IPS-15b (cell line): ENCODE data around the gene ATP1B2.
A peak's percentile ranks its signal among the peaks of the same experiment; 100 is the strongest.

Source experiments
- H3K27me3 ChIP-seq: one replicate; pipeline ENCODE4 v1.6.1; 2013; ENCODE audit warnings: low read length; ENCODE audit not compliant: control insufficient read depth, insufficient read depth
- H3K36me3 ChIP-seq: one replicate; pipeline ENCODE4 v1.6.1; 2013; ENCODE audit warnings: low read length; ENCODE audit not compliant: control insufficient read depth, insufficient read depth
- H3K4me1 ChIP-seq: one replicate; pipeline ENCODE4 v1.6.1; 2013; ENCODE audit warnings: mild to moderate bottlenecking, low read length; ENCODE audit not compliant: control insufficient read depth, insufficient read depth
- H3K4me3 ChIP-seq: one replicate; pipeline ENCODE4 v1.5.1; 2013; ENCODE audit warnings: low read depth, low read length
- H3K9ac ChIP-seq: one replicate; pipeline ENCODE4 v1.6.1; 2013; ENCODE audit warnings: low read depth, mild to moderate bottlenecking, low read length
- H3K9me3 ChIP-seq: one replicate; pipeline ENCODE4 v1.6.1; 2013; ENCODE audit warnings: mild to moderate bottlenecking, low read length; ENCODE audit not compliant: control insufficient read depth, insufficient read depth

The ATP1B2 gene

DNA sequence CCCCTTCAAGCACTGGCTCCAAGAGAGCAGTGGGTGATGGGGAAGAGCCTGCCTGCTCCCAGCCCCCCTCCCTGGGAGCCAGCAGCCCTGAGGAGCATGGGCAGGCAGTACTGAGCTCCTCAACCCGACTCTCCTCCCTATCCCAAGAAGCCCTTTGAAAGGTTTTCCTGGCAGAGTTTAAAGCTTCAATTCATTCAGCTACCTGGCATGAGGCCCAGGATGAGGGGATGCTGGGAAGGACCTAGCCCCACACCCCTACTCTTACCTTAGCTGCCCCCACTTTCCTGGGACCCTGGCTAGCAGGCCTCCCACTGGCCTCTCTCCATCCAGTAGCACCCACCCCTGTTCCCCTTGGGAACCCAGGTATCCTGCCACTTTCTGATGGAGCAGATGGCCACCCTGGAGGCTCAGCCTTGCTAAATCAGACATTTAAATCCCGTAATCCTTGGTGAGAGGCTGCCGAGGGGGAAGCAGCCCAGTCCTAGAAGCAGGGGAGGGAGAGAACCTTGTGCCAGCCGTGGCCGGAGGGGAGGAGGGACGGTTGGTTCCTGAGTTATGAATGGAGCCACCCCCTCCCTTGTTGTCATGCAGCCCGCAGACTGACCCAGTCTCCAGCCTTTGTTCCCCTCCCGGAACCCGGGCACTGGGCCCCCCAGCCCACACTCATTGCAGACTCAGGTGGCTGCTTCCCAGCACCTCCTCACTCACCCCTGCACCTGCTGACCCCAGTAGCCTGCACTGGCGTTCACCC is 17.1 kb downstream of the ATP1B2 start:
- H3K9ac ChIP-seq: no peak overlapping the region
- no peaks in the 10 kb centered on the region for H3K27me3 ChIP-seq
- H3K36me3 ChIP-seq: peaks cover 33% of the 10 kb centered on the region
- H3K4me3 ChIP-seq: no peak overlapping the region
- peaks cover 2% of the 10 kb centered on the region for H3K4me1 ChIP-seq
- no peaks in the 10 kb centered on the region for H3K9me3 ChIP-seq

DNA sequence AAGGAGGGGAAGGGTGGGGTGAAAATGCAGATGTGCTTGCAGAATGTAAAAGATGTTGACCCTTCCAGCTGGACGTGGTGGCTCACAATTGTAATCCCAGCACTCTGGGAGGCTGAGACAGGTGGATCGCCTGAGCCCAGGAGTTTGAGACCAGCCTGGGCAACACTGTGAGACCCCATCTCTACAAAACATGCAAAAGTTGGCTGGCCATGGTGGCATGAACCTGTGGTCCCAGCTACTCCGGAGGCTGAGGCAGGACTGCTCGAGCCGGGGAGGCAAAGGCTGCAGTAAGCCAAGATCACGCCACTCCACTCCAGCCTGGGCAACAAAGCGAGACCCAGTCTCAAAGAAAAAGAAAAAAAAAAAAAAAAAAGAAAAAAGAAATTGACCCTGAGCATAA is 17.8 kb downstream of the ATP1B2 start:
- Histone ChIP-seq H3K9ac (no peak overlapping the region), H3K4me1 (peaks cover 2% of the 10 kb centered on the region), H3K4me3 (no peak overlapping the region), H3K36me3 (peaks cover 35% of the 10 kb centered on the region), H3K27me3 (no peaks in the 10 kb centered on the region), H3K9me3 (no peaks in the 10 kb centered on the region)

- peaks cover 50% of the 10 kb centered on the region for H3K36me3 ChIP-seq
- no peaks in the 10 kb centered on the region for H3K27me3 ChIP-seq
Measured at GRCh38 chr17:7673239-7673638, 22.5 kb downstream of the ATP1B2 start.

GRCh38 chr17:7674934-7675333 is 24.2 kb downstream of the ATP1B2 start:
- H3K4me1 ChIP-seq: peaks cover 8% of the 10 kb centered on the region
- H3K4me3 ChIP-seq: no peak overlapping the region
- H3K9me3 ChIP-seq: no peaks in the 10 kb centered on the region
- peaks cover 38% of the 10 kb centered on the region for H3K36me3 ChIP-seq
- no peak overlapping the region for H3K9ac ChIP-seq
- no peaks in the 10 kb centered on the region for H3K27me3 ChIP-seq

More at GRCh38 chr17:7673239-7673638, 22.5 kb downstream of the ATP1B2 start:
- Histone ChIP-seq H3K9me3 (no peaks in the 10 kb centered on the region), H3K9ac (no peak overlapping the region), H3K4me3 (no peak overlapping the region), H3K4me1 (peaks cover 8% of the 10 kb centered on the region)

DNA sequence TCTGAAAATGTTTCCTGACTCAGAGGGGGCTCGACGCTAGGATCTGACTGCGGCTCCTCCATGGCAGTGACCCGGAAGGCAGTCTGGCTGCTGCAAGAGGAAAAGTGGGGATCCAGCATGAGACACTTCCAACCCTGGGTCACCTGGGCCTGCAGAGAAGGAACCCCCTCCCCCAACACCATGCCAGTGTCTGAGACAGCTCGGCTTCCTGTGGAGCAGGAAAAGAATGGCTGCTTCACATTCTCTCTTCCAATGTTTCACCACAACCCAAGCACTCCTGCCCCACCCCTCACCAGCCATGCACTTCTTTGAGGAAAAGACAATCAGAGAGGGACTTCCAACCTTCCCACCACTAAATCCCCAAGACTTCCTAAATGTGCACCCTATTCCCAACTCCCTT is 25.8 kb downstream of the ATP1B2 start:
- H3K27me3 ChIP-seq: no peaks in the 10 kb centered on the region
- H3K9ac ChIP-seq: no peak overlapping the region
- H3K4me1 ChIP-seq: peaks cover 8% of the 10 kb centered on the region
- H3K4me3 ChIP-seq: peak overlapping the region; percentile 33
- no peaks in the 10 kb centered on the region for H3K9me3 ChIP-seq
- H3K36me3 ChIP-seq: peaks cover 27% of the 10 kb centered on the region

GRCh38 chr17:7677388-7678067 is 26.8 kb downstream of the ATP1B2 start:
- Histone ChIP-seq H3K9me3 (no peaks in the 10 kb centered on the region), H3K4me1 (peaks cover 8% of the 10 kb centered on the region), H3K36me3 (peaks cover 22% of the 10 kb centered on the region), H3K9ac (peak overlapping the region; percentile 30), H3K4me3 (peak overlapping the region; percentile 33), H3K27me3 (no peaks in the 10 kb centered on the region)

GRCh38 chr17:7684851-7685532 is 34.3 kb downstream of the ATP1B2 start:
- Histone ChIP-seq H3K27me3 (no peaks in the 10 kb centered on the region), H3K9me3 (no peaks in the 10 kb centered on the region), H3K4me1 (peaks cover 10% of the 10 kb centered on the region), H3K36me3 (no peaks in the 10 kb centered on the region), H3K9ac (peak overlapping the region; percentile 95), H3K4me3 (peak overlapping the region; percentile 99)

DNA sequence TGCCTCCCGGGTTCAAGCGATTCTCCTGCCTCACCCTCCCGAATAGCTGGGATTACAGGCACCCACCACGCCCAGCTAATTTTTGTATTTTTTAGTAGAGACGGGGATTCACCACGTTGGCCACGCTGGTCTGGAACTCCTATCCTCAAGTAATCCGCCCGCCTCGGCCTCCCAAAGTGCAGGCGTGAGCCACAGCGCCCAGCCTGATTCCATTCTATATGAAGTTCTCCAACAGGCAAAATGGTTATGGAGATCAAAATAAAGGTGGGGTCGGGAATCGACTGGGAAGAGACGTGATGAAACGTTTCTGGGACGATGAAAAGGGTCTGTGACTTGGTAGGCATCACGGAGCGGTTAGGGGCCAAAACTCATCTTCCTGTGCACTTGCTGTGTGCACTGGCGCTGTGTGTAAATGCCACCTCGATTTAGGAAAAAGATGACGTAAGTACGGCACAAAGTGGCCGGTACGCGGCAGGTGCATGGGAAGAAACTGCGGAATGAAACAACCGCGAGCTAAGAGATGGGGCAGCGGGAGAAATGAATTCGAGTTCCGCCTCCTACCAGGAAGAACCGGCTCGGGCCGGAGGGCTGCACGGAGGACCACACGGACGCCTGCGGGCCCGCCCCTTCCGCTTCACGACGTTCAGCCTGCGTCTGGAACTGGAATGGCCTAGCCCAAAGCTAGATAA is 35.0 kb downstream of the ATP1B2 start:
- peak overlapping the region; percentile 95 for H3K9ac ChIP-seq
- peaks cover 10% of the 10 kb centered on the region for H3K4me1 ChIP-seq
- no peaks in the 10 kb centered on the region for H3K27me3 ChIP-seq
- H3K36me3 ChIP-seq: no peaks in the 10 kb centered on the region
- peak overlapping the region; percentile 99 for H3K4me3 ChIP-seq
- H3K9me3 ChIP-seq: no peaks in the 10 kb centered on the region

DNA sequence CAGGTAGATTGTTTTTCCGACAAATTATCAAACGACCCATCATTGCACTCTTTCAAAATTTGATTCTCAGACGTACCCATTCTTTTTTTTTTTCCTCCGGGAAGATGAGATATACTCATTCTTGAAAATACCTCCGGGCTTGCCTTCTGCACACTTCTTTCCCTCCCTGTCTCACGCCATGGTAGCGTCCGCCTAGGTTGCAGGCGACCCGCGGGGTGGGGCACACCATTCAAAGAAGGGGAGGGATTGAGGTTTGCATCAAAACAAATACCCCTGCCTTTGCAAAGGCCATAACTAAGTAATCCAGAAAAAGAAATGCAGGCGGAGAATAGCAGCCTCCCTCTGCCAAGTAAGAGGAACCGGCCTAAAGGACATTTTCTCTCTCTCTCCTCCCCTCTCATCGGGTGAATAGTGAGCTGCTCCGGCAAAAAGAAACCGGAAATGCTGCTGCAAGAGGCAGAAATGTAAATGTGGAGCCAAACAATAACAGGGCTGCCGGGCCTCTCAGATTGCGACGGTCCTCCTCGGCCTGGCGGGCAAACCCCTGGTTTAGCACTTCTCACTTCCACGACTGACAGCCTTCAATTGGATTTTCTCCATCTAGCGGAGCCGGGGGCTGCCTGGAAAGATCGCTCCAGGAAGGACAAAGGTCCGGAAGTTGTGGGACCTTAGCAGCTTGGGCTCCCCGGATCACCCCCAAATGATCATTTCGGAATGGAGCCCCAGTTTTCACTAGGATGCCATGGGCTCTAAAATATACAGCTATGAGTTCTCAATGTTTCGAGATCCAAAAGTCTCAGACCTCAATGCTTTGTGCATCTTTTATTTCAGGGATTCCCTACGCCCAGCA is 35.7 kb downstream of the ATP1B2 start:
- no peaks in the 10 kb centered on the region for H3K36me3 ChIP-seq
- no peaks in the 10 kb centered on the region for H3K9me3 ChIP-seq
- peak overlapping the region; percentile 95 for H3K9ac ChIP-seq
- peak overlapping the region; percentile 99 for H3K4me3 ChIP-seq
- H3K4me1 ChIP-seq: peaks cover 10% of the 10 kb centered on the region
- H3K27me3 ChIP-seq: no peaks in the 10 kb centered on the region

GRCh38 chr17:7687072-7687907 is 36.6 kb downstream of the ATP1B2 start, which contains the start of gene TP53:
Gene TP53 (minus strand): TSS chr17:7687490. CDS start chr17:7676594, 10,896 bp downstream.
- H3K4me1 ChIP-seq: peaks cover 10% of the 10 kb centered on the region
- H3K4me3 ChIP-seq: peak within 1 kb of the TSS; percentile 99
- H3K27me3 ChIP-seq: no peaks in the 10 kb centered on the region
- H3K9ac ChIP-seq: peak within 1 kb of the TSS; percentile 95
- H3K36me3 ChIP-seq: no peaks in the 10 kb centered on the region
- no peaks in the 10 kb centered on the region for H3K9me3 ChIP-seq
